Endodermal cell (in vitro differentiated cells): ENCODE measurements around the gene CNNM4. TPM values are rescaled to one million over a fixed set of nuclear protein-coding genes. Genes with fewer than 3 reads are reported as not detected.
"Not testable (repeated sequence)": the region's sequence is repeated elsewhere in the genome, so short reads cannot be mapped to it uniquely, and the experiment has no call there.

Experiments used
- DNase-seq: peaks from one replicate; pipeline ENCODE4 v3.0.0-alpha.2; 2017
- H3K27ac ChIP-seq: 2 replicates; pipeline ENCODE4 v1.5.1; 2013; ENCODE audit warnings: mild to moderate bottlenecking, low read depth, low read length, moderate library complexity
- H3K27me3 ChIP-seq: 2 replicates; pipeline ENCODE4 v1.6.1; 2013; ENCODE audit warnings: mild to moderate bottlenecking, low read length, moderate library complexity; ENCODE audit not compliant: insufficient read depth, control insufficient read depth, poor library complexity, severe bottlenecking
- H3K36me3 ChIP-seq: 2 replicates; pipeline ENCODE4 v1.7.0; 2013; ENCODE audit warnings: mild to moderate bottlenecking, low read length, moderate library complexity; ENCODE audit not compliant: control insufficient read depth, insufficient read depth
- H3K4me1 ChIP-seq: one replicate; pipeline ENCODE4 v1.7.0; 2013; ENCODE audit warnings: low read length; ENCODE audit not compliant: control insufficient read depth, insufficient read depth
- H3K4me3 ChIP-seq: 2 replicates; pipeline ENCODE4 v1.5.1; 2013; ENCODE audit warnings: mild to moderate bottlenecking, low read length, moderate library complexity
- H3K9ac ChIP-seq: 2 replicates; pipeline ENCODE4 v1.6.1; 2013; ENCODE audit warnings: mild to moderate bottlenecking, low read length, moderate library complexity; ENCODE audit not compliant: poor library complexity, severe bottlenecking; ENCODE audit errors: extremely low read depth
- H3K9me3 ChIP-seq: 2 replicates; pipeline ENCODE4 v1.6.1; 2013; ENCODE audit warnings: mild to moderate bottlenecking, low read length, moderate library complexity; ENCODE audit not compliant: control insufficient read depth
- H3K27ac Mint-ChIP-seq: 2 replicates; pipeline ENCODE4 v1.8.0; 2020; ENCODE audit warnings: mixed read lengths
- H3K27me3 Mint-ChIP-seq: 2 replicates; pipeline ENCODE4 v1.8.0; 2021; ENCODE audit warnings: mild to moderate bottlenecking, mixed read lengths; ENCODE audit not compliant: insufficient read depth
- H3K36me3 Mint-ChIP-seq: 2 replicates; pipeline ENCODE4 v1.8.0; 2020; ENCODE audit warnings: low read depth, mixed read lengths
- H3K4me1 Mint-ChIP-seq: 2 replicates; pipeline ENCODE4 v1.8.0; 2020; ENCODE audit warnings: mixed read lengths
- H3K4me3 Mint-ChIP-seq: 2 replicates; pipeline ENCODE4 v1.8.0; 2020; ENCODE audit warnings: mild to moderate bottlenecking, moderate library complexity, mixed read lengths
- H3K9me3 Mint-ChIP-seq: 2 replicates; pipeline ENCODE4 v1.8.0; 2020; ENCODE audit warnings: mild to moderate bottlenecking, mixed read lengths
- WGBS, 2 experiments: methylation state at CpG; one replicate each; pipeline versions ENCODE4 v1.1.5 to v1.1.7; 2013; ENCODE audit warnings: missing lambda C conversion rate in 2 of 2, mixed read lengths in 1 of 2; ENCODE audit not compliant: insufficient coverage in 1 of 2, insufficient read length in 1 of 2; 5-methylcytosine and 5-hydroxymethylcytosine counted together
- total RNA-seq, 2 donors: library from RNA; stranded (reverse); fragmentation: NEBNext Ultra II Directional in 1 of 2; extraction: Animal tissue kit (Norgen Biotek cat#: 25700) in 1 of 2; gene quantifications; 2 replicates in 1 of 2; 3 replicates in 1 of 2; pipeline ENCODE4 v1.2.1, GENCODE V29; 2021
- TF ChIP-seq, protein P1 (sequence below): fragments of 200-600 bp; sonication (generic); conservative IDR thresholded peaks from 2 replicates; pipeline ENCODE4 v1.5.0; 2021; ENCODE audit warnings: antibody characterized with exemption, mild to moderate bottlenecking

The CNNM4 gene
- total RNA-seq, 2 donors from 2014 or later, result 22.3 to 27.5 TPM

GRCh38 chr2:96795076-96795475 lies 34.4 kb downstream of the CNNM4 start:
- H3K36me3 Mint-ChIP-seq, result peaks cover 9% of the 10 kb centered on the region
- no peak overlapping the region for H3K27ac Mint-ChIP-seq
- no peak overlapping the region for H3K27ac ChIP-seq
- no peaks in the 10 kb centered on the region for H3K9me3 Mint-ChIP-seq
- 91 to 92% methylated on average over 4 to 6 of the region's 6 CpGs for WGBS, 2 experiments
- H3K4me1 Mint-ChIP-seq, result peaks cover 6% of the 10 kb centered on the region
- no peak for DNase-seq
- no peaks in the 10 kb centered on the region for H3K27me3 Mint-ChIP-seq
- H3K4me3 Mint-ChIP-seq, result no peak overlapping the region
- no peaks in the 10 kb centered on the region for H3K27me3 ChIP-seq
- no peak overlapping the region for H3K4me3 ChIP-seq
- TF ChIP-seq, protein P1, sequence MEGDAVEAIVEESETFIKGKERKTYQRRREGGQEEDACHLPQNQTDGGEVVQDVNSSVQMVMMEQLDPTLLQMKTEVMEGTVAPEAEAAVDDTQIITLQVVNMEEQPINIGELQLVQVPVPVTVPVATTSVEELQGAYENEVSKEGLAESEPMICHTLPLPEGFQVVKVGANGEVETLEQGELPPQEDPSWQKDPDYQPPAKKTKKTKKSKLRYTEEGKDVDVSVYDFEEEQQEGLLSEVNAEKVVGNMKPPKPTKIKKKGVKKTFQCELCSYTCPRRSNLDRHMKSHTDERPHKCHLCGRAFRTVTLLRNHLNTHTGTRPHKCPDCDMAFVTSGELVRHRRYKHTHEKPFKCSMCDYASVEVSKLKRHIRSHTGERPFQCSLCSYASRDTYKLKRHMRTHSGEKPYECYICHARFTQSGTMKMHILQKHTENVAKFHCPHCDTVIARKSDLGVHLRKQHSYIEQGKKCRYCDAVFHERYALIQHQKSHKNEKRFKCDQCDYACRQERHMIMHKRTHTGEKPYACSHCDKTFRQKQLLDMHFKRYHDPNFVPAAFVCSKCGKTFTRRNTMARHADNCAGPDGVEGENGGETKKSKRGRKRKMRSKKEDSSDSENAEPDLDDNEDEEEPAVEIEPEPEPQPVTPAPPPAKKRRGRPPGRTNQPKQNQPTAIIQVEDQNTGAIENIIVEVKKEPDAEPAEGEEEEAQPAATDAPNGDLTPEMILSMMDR, result no peak
- H3K4me1 ChIP-seq, result no peaks in the 10 kb centered on the region
- no peaks in the 10 kb centered on the region for H3K9me3 ChIP-seq
- H3K9ac ChIP-seq, result no peak overlapping the region
- H3K36me3 ChIP-seq, result no peaks in the 10 kb centered on the region

GRCh38 chr2:96796497-96796896 lies 35.8 kb downstream of the CNNM4 start:
- 97 to 98% methylated on average over 6 of the region's 6 CpGs for WGBS, 2 experiments
- H3K4me3 Mint-ChIP-seq, H3K9me3 ChIP-seq, H3K36me3 Mint-ChIP-seq, H3K27me3 ChIP-seq, H3K27ac Mint-ChIP-seq, H3K36me3 ChIP-seq, H3K9ac ChIP-seq, H3K4me1 Mint-ChIP-seq, H3K9me3 Mint-ChIP-seq, H3K27ac ChIP-seq, H3K4me3 ChIP-seq, DNase-seq, H3K27me3 Mint-ChIP-seq, H3K4me1 ChIP-seq: not testable (repeated sequence)

GRCh38 chr2:96797066-96797625 lies 36.4 kb downstream of the CNNM4 start:
- Mint-ChIP-seq H3K27ac (no peak overlapping the region), H3K36me3 (peaks cover 9% of the 10 kb centered on the region), H3K4me3 (no peak overlapping the region), H3K9me3 (no peaks in the 10 kb centered on the region), H3K27me3 (no peaks in the 10 kb centered on the region), H3K4me1 (peaks cover 6% of the 10 kb centered on the region)
- Histone ChIP-seq H3K27ac (no peak overlapping the region), H3K4me3 (no peak overlapping the region), H3K9me3 (no peaks in the 10 kb centered on the region), H3K9ac (no peak overlapping the region), H3K4me1 (no peaks in the 10 kb centered on the region), H3K36me3 (peaks cover 10% of the 10 kb centered on the region), H3K27me3 (no peaks in the 10 kb centered on the region)
- no peak for DNase-seq
- TF ChIP-seq, protein P1, result no peak
- WGBS, 2 experiments, result 95 to 96% methylated on average over 21 to 23 of the region's 23 CpGs
